ENCODE data around the gene MEAF6.

The MEAF6 gene

GRCh38 chr1:37487619-37487984 is 27.0 kb downstream of the MEAF6 start:
- no peak overlapping the region for H3K4me3 ChIP-seq (replicated peaks; ENCODE audit: low read depth, low read length)
- DNase-seq (ENCODE audit: extremely low read depth, low read depth): no peak
- TF ChIP-seq CTCF (IDR thresholded peaks at IDR 0.05; ENCODE audit: low read depth, low read length, missing control alignments): no peak

- peak; percentile 99 for TF ChIP-seq CTCF (IDR thresholded peaks at IDR 0.05; ENCODE audit: low read depth, low read length, missing control alignments)
- no peak overlapping the region for H3K4me3 ChIP-seq (replicated peaks; ENCODE audit: low read depth, low read length)
- no peak for DNase-seq (ENCODE audit: extremely low read depth, low read depth)
These were observed 27.6 kb downstream of the MEAF6 start for GRCh38 chr1:37486680-37487618.

GRCh38 chr1:37485902-37486679 is 28.5 kb downstream of the MEAF6 start:
- DNase-seq (ENCODE audit: extremely low read depth, low read depth): no peak
- no peak for TF ChIP-seq CTCF (IDR thresholded peaks at IDR 0.05; ENCODE audit: low read depth, low read length, missing control alignments)
- H3K4me3 ChIP-seq (replicated peaks; ENCODE audit: low read depth, low read length): no peak overlapping the region

- TF ChIP-seq CTCF (IDR thresholded peaks at IDR 0.05; ENCODE audit: low read depth, low read length, missing control alignments): no peak
- DNase-seq (ENCODE audit: extremely low read depth, low read depth): no peak
- H3K4me3 ChIP-seq (replicated peaks; ENCODE audit: low read depth, low read length): no peak overlapping the region
These were observed 30.1 kb downstream of the MEAF6 start for GRCh38 chr1:37484325-37485051.

GRCh38 chr1:37483785-37484184 is 30.8 kb downstream of the MEAF6 start:
- H3K4me3 ChIP-seq (replicated peaks; ENCODE audit: low read depth, low read length): no peak overlapping the region
- no peak for DNase-seq (ENCODE audit: extremely low read depth, low read depth)
- no peak for TF ChIP-seq CTCF (IDR thresholded peaks at IDR 0.05; ENCODE audit: low read depth, low read length, missing control alignments)
